Lung (tissue), 12 donors: ENCODE results near the gene ZXDB. TPM values are rescaled to one million over a fixed set of nuclear protein-coding genes. Genes with fewer than 3 reads are reported as not detected.
"Not testable (repeated sequence)": the region's sequence is repeated elsewhere in the genome, so short reads cannot be mapped to it uniquely, and the experiment has no call there.

Source experiments
- ATAC-seq: fragments of 200-7000 bp; cut with Tn5 transposase; one replicate; pipeline ENCODE4 v1.9.1; 2020; ENCODE audit warnings: moderate number of reproducible peaks; ENCODE audit not compliant: insufficient read depth, low FRiP score
- DNase-seq, 3 donors: peaks; one replicate each; pipeline ENCODE4 v3.0.0-alpha.2; 2013 to 2017
- H3K27ac ChIP-seq, 2 donors: one replicate each; pipeline ENCODE4 v1.5.1; 2013; ENCODE audit warnings: mild to moderate bottlenecking in 2 of 2, moderate library complexity in 2 of 2, control low read depth in 1 of 2, inconsistent platforms in 1 of 2, low read depth in 1 of 2, low read length in 1 of 2
- H3K27me3 ChIP-seq, 3 donors: one replicate each; pipeline ENCODE4 v1.5.1; 2013; ENCODE audit warnings: low read length in 2 of 3; ENCODE audit not compliant: control insufficient read depth in 3 of 3, insufficient read depth in 3 of 3
- H3K36me3 ChIP-seq, 4 donors: one replicate each; pipeline ENCODE4 v1.5.1; 2013; ENCODE audit warnings: low read length in 4 of 4, mild to moderate bottlenecking in 1 of 4, moderate library complexity in 1 of 4; ENCODE audit not compliant: control insufficient read depth in 4 of 4, insufficient read depth in 4 of 4
- H3K4me1 ChIP-seq, 5 donors: one replicate each; pipeline ENCODE4 v1.5.1; 2013; ENCODE audit warnings: low read length in 5 of 5, mild to moderate bottlenecking in 2 of 5, moderate library complexity in 1 of 5; ENCODE audit not compliant: control insufficient read depth in 5 of 5, insufficient read depth in 5 of 5
- H3K4me3 ChIP-seq: one replicate; pipeline ENCODE4 v1.5.1; 2013; ENCODE audit warnings: mild to moderate bottlenecking, control low read depth, moderate library complexity
- H3K9ac ChIP-seq, 2 donors: one replicate each; pipeline ENCODE4 v1.5.1; 2013; ENCODE audit warnings: low read length in 2 of 2, control low read depth in 1 of 2; ENCODE audit not compliant: insufficient read depth in 1 of 2
- H3K9me3 ChIP-seq, 4 donors: one replicate each; pipeline ENCODE4 v1.5.1; 2013; ENCODE audit warnings: low read length in 3 of 4, mild to moderate bottlenecking in 1 of 4, moderate library complexity in 1 of 4; ENCODE audit not compliant: control insufficient read depth in 4 of 4, insufficient read depth in 3 of 4
- CTCF ChIP-seq: IDR thresholded peaks from 2 replicates; pipeline ENCODE4 v1.5.1; 2012; ENCODE audit warnings: mild to moderate bottlenecking; ENCODE audit errors: control extremely low read depth, extremely low read depth
- WGBS, 2 donors: extraction: QIAGEN DNeasy Blood & Tissue Kit; methylation state at CpG; one replicate each; pipeline ENCODE4 v1.1.7; 2013; 5-methylcytosine and 5-hydroxymethylcytosine counted together
- polyA plus RNA-seq, 2 donors: library from polyadenylated mRNA; stranded (reverse); fragments of 200-250 nt; gene quantifications; one replicate each; pipeline ENCODE4 v1.2.1, GENCODE V29; 2013
- total RNA-seq, 2 donors: library from RNA; depleted of rRNA in 1 of 2; stranded (reverse); fragments of >200 nt in 1 of 2; gene quantifications; one replicate each; pipeline ENCODE4 v1.2.1, GENCODE V29; 2014 to 2021
- donor health status: control.
- donor health status: control.
- donor health status: Bipolar disorder and iron deficiency.
- donor health status: healthy.
- donor health status: DM: yes; HTN: yes; CAD: no.

Gene ZXDB
- total and polyA plus RNA-seq, 4 donors: 1.9 to 13.2 (median 4.9) TPM

DNA sequence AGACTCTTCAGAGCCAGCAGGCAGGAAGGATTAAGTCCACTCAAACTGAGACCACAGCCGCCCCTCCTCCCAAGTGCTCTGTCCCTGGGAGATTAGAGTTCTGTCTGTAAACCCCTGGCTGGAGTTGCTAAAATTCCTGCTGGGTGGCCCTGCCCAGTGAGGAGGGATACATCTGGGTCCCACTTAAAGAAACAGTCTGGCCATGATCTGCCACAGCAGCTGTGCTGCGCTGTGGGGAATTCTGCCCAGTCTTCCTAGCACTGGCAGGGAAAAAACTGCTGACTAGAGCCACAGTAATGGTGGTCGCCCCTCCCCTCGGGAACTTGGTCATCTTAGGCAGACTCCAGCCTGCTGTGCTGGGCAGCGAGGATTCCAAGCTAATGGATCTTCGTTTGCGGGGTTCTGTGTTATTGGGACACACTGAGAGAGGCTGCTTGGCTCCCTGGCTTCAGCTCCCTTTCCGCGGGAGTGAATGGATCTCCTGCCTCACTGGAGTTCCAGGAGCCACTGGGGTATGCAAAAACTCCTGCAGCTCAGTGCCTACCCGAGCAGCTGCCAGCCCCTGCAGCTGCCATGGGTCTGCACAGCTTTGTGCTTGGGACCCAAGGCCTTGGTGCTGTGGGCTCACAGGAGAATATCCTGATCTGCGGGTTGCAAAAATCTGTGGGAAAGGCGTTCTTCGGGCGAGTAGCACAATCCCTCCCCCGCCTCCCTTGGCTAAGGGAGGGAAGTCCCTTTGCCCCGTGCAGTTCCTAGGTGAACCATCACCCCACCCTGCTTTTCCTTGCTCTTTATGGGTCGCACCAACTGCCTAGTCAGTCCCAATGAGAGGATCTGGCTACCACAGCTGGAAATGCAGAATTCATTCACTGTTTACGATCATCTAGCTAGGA lies 15.7 kb downstream of the ZXDB start:
- Histone ChIP-seq H3K4me3 (no peak overlapping the region), H3K9ac (no peak overlapping the region), H3K36me3 (no peaks in the 10 kb centered on the region), H3K27ac (no peak overlapping the region), H3K27me3 (no peaks in the 10 kb centered on the region), H3K9me3 (peaks cover 0 to 2% (median 1%) of the 10 kb centered on the region in 4 donors), H3K4me1 (no peaks in the 10 kb centered on the region)
- ATAC-seq: no peak
- 69 to 90% methylated on average over 17 to 18 of the region's 18 CpGs for WGBS, 2 donors
- DNase-seq: no peak
- TF ChIP-seq CTCF: no peak

GRCh38 chrX:57613351-57613750 lies 21.5 kb downstream of the ZXDB start:
- H3K9me3 ChIP-seq, H3K36me3 ChIP-seq, DNase-seq, H3K27me3 ChIP-seq, H3K9ac ChIP-seq, H3K4me3 ChIP-seq, ATAC-seq, H3K27ac ChIP-seq, H3K4me1 ChIP-seq: not testable (repeated sequence)
- 60 to 74% methylated on average over 1 of the region's 1 CpG for WGBS, 2 donors

- DNase-seq, ATAC-seq, H3K4me1 ChIP-seq, H3K27me3 ChIP-seq, H3K9me3 ChIP-seq, H3K36me3 ChIP-seq, H3K27ac ChIP-seq, H3K4me3 ChIP-seq, H3K9ac ChIP-seq: not testable (repeated sequence)
- WGBS, 2 donors: 96% methylated on average over 18 to 20 of the region's 20 CpGs
These were observed 37.6 kb downstream of the ZXDB start for GRCh38 chrX:57629438-57629837.

GRCh38 chrX:57640674-57641016 lies 48.8 kb downstream of the ZXDB start:
- whole genome bisulfite sequencing, 2 donors: 89 to 90% methylated on average over 4 of the region's 4 CpGs
- ATAC-seq: no peak

More at GRCh38 chrX:57640674-57641016, 48.8 kb downstream of the ZXDB start:
- H3K27me3 ChIP-seq: no peaks in the 10 kb centered on the region
- H3K9me3 ChIP-seq: peaks cover 0 to 9% (median 0%) of the 10 kb centered on the region in 4 donors
- no peaks in the 10 kb centered on the region for H3K4me1 ChIP-seq
- H3K9ac ChIP-seq: no peak overlapping the region
- no peak overlapping the region for H3K27ac ChIP-seq
- no peak for TF ChIP-seq CTCF
- H3K4me3 ChIP-seq: no peak overlapping the region
- no peaks in the 10 kb centered on the region for H3K36me3 ChIP-seq
- no peak for DNase-seq
